H1 (cell line): ENCODE data around the gene NAA16. TPM values are rescaled to one million over a fixed set of nuclear protein-coding genes. Genes with fewer than 3 reads are reported as not detected.

Experiments
- ATF2 ChIP-seq: IDR thresholded peaks from 2 replicates; pipeline ENCODE4 v1.6.1; 2012; ENCODE audit warnings: low read length, inconsistent platforms
- ATF3 ChIP-seq: IDR thresholded peaks from 2 replicates; pipeline ENCODE4 v1.6.1; 2011; ENCODE audit warnings: low read depth, mild to moderate bottlenecking, low read length; ENCODE audit not compliant: insufficient read depth
- BRCA1 ChIP-seq: IDR thresholded peaks from 2 replicates; pipeline ENCODE4 v1.6.1; 2012; ENCODE audit warnings: low read depth, low read length, improper control_type of control experiment
- CTCF ChIP-seq, 3 experiments: IDR thresholded peaks; 1 replicate in 2 of 3; 2 replicates in 1 of 3; pipeline versions ENCODE4 v1.5.1 to v1.6.1; 2011; ENCODE audit warnings: low read length in 3 of 3, mild to moderate bottlenecking in 3 of 3, inconsistent platforms in 2 of 3, low read depth in 1 of 3, moderate library complexity in 1 of 3; ENCODE audit not compliant: insufficient read depth in 1 of 3; ENCODE audit errors: control extremely low read depth in 1 of 3
- JUND ChIP-seq: IDR thresholded peaks from 2 replicates; pipeline ENCODE4 v1.6.1; 2011; ENCODE audit warnings: mild to moderate bottlenecking, improper control_type of control experiment, low read length
- RXRA ChIP-seq: IDR thresholded peaks from 2 replicates; pipeline ENCODE4 v1.6.1; 2011; ENCODE audit warnings: low read depth, mild to moderate bottlenecking, low read length, moderate library complexity; ENCODE audit not compliant: insufficient read depth
- SP2 ChIP-seq: IDR thresholded peaks from 2 replicates; pipeline ENCODE4 v1.6.1; 2012; ENCODE audit warnings: mild to moderate bottlenecking, low read length, inconsistent platforms
- YY1 ChIP-seq: IDR thresholded peaks from 2 replicates; pipeline ENCODE4 v1.6.1; 2011; ENCODE audit warnings: low read depth, mild to moderate bottlenecking, low read length
- polyA plus RNA-seq, 7 experiments: library from polyadenylated mRNA; depleted of rRNA in 3 of 7; stranded (reverse) in 5 of 7; unstranded in 2 of 7; fragments of >200 nt in 5 of 7; fragments of 200-250 nt in 2 of 7; gene quantifications; 1 replicate in 5 of 7; 2 replicates in 1 of 7; 4 replicates in 1 of 7; pipeline versions ENCODE4 v1.2.1 to v1.2.3, GENCODE V29; 2011 to 2013; ENCODE audit warnings: missing spikeins in 2 of 7, mixed read lengths in 2 of 7
- total RNA-seq: library from RNA; stranded (reverse); fragmentation: NEBNext Ultra II Directional; extraction: Animal tissue kit (Norgen Biotek cat#: 25700); gene quantifications from 2 replicates; pipeline ENCODE4 v1.2.1, GENCODE V29; 2021

Gene NAA16
- total and polyA plus RNA-seq, 2 of the 8 experiments (the other 6 are each of a cell fraction or from before 2014, with no cell fraction given) = 11.4 to 40.0 TPM

GRCh38 chr13:41299316-41300094 is 11.6 kb upstream of the NAA16 start (continued):
- TF ChIP-seq JUND (no peak), YY1 (no peak), ATF2 (no peak), ATF3 (no peak), CTCF (IDR thresholded peaks at IDR 0.05; ENCODE audit: control extremely low read depth in 1 of 3, insufficient read depth in 1 of 3, low read depth in 1 of 3, low read length in 3 of 3) (no peak), RXRA (no peak), SP2 (no peak), BRCA1 (no peak)
